Measurements from ENCODE around the gene SLC16A6. TPM values are rescaled to one million over a fixed set of nuclear protein-coding genes. Genes with fewer than 3 reads are reported as not detected.

SLC16A6 gene
- total RNA-seq, 1 experiment from 2014 or later, result 0.22 TPM

GRCh38 chr17:68302666-68303065 is 11.7 kb upstream of the SLC16A6 start (continued):
- TF ChIP-seq CTCF (IDR thresholded peaks at IDR 0.05), result no peak

GRCh38 chr17:68302066-68302564 is 11.2 kb upstream of the SLC16A6 start:
- TF ChIP-seq CREB1 (CRISPR knock-in tag; IDR thresholded peaks at IDR 0.05) (no peak), MAX (CRISPR knock-in tag; IDR thresholded peaks at IDR 0.05) (no peak)
- TF ChIP-seq, protein P1, sequence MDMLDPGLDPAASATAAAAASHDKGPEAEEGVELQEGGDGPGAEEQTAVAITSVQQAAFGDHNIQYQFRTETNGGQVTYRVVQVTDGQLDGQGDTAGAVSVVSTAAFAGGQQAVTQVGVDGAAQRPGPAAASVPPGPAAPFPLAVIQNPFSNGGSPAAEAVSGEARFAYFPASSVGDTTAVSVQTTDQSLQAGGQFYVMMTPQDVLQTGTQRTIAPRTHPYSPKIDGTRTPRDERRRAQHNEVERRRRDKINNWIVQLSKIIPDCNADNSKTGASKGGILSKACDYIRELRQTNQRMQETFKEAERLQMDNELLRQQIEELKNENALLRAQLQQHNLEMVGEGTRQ (CRISPR knock-in tag; IDR thresholded peaks at IDR 0.05), result peak; percentile 28
- TF ChIP-seq, protein P2, sequence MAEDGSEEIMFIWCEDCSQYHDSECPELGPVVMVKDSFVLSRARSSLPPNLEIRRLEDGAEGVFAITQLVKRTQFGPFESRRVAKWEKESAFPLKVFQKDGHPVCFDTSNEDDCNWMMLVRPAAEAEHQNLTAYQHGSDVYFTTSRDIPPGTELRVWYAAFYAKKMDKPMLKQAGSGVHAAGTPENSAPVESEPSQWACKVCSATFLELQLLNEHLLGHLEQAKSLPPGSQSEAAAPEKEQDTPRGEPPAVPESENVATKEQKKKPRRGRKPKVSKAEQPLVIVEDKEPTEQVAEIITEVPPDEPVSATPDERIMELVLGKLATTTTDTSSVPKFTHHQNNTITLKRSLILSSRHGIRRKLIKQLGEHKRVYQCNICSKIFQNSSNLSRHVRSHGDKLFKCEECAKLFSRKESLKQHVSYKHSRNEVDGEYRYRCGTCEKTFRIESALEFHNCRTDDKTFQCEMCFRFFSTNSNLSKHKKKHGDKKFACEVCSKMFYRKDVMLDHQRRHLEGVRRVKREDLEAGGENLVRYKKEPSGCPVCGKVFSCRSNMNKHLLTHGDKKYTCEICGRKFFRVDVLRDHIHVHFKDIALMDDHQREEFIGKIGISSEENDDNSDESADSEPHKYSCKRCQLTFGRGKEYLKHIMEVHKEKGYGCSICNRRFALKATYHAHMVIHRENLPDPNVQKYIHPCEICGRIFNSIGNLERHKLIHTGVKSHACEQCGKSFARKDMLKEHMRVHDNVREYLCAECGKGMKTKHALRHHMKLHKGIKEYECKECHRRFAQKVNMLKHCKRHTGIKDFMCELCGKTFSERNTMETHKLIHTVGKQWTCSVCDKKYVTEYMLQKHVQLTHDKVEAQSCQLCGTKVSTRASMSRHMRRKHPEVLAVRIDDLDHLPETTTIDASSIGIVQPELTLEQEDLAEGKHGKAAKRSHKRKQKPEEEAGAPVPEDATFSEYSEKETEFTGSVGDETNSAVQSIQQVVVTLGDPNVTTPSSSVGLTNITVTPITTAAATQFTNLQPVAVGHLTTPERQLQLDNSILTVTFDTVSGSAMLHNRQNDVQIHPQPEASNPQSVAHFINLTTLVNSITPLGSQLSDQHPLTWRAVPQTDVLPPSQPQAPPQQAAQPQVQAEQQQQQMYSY (CRISPR knock-in tag; IDR thresholded peaks at IDR 0.05), result no peak
- Mint-ChIP-seq H3K4me3 (peak overlapping the region; percentile 1; the same call in 1 of the 2 replicates), H3K36me3 (no peaks in the 10 kb centered on the region; the same call in 1 of the 2 replicates), H3K27ac (peak overlapping the region; percentile 54), H3K27me3 (ENCODE audit: low read depth) (no peaks in the 10 kb centered on the region), H3K4me1 (peaks cover 19% of the 10 kb centered on the region), H3K9me3 (peaks cover 11% of the 10 kb centered on the region)
- peak; percentile 43 for ATAC-seq
- CTCF ChIA-PET, result interaction anchor here (1.0 to 1.1 kb wide), 2 partner anchors 39 to 97 kb away, joined by 4 to 5 read pairs; no protein-coding TSS in a partner anchor
- POLR2A ChIA-PET, result interaction anchor here (1.1 kb wide), 1 partner anchor 11 kb away, joined by 3 read pairs; the partner anchor contains the start of genes ARSG and SLC16A6
- DNase-seq (ENCODE audit: low spot score), result no peak

DNA sequence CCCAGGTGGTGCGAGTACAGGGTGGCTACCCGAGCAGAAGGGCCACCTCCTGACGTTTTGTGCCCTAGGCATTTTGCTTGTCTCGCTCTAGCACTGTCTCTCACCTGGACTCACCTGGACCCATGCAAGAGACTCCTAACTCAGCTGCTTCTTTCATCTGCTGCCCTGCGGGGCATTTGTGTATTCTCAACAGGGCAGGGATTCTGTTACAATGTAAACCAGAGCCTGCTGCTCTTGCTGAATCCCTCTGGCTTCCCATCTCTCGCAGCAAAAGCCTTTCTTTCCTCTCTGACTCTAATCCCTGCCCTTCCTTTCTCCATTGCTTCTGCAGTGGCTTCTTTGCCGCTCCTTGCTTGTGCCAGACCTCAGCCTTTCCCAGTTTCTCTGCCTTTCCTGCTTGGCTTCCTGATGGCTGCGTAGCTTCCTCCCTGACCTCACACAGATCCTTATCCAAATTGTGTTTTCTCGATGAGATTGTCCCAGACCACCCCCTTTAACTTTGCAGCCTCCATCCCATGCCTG is 10.6 kb upstream of the SLC16A6 start:
- peak overlapping the region; percentile 54 for H3K27ac Mint-ChIP-seq
- H3K36me3 Mint-ChIP-seq, result no peaks in the 10 kb centered on the region
- CTCF ChIA-PET, result interaction anchor here (1.0 to 1.8 kb wide), 3 partner anchors 39 to 97 kb away, joined by 4 to 5 read pairs (median 5); no protein-coding TSS in a partner anchor
- peak overlapping the region; percentile 1; the same call in 1 of the 2 replicates for H3K4me3 Mint-ChIP-seq
- peaks cover 11% of the 10 kb centered on the region for H3K9me3 Mint-ChIP-seq
- peak; percentile 22 for DNase-seq (ENCODE audit: low spot score)
- H3K4me1 Mint-ChIP-seq, result peaks cover 25% of the 10 kb centered on the region
- H3K27me3 Mint-ChIP-seq (ENCODE audit: low read depth), result no peaks in the 10 kb centered on the region
- POLR2A ChIA-PET, result interaction anchor here (0.6 to 1.1 kb wide), 2 partner anchors 9 to 10 kb away, joined by 3 to 6 read pairs; partner anchors contain the start of genes ARSG and SLC16A6
- peak; percentile 88 for ATAC-seq
- TF ChIP-seq HMGA2 (CRISPR knock-in tag; IDR thresholded peaks at IDR 0.05) (no peak), ZMAT4 (CRISPR knock-in tag; IDR thresholded peaks at IDR 0.05) (no peak), GTF2I (CRISPR knock-in tag; conservative IDR thresholded peaks at IDR 0.05) (no peak), MAX (CRISPR knock-in tag; IDR thresholded peaks at IDR 0.05) (no peak), NFATC4 (CRISPR knock-in tag; IDR thresholded peaks at IDR 0.05) (no peak), ELF4 (CRISPR knock-in tag; IDR thresholded peaks at IDR 0.05; ENCODE audit: low read depth) (no peak), AR (CRISPR knock-in tag; IDR thresholded peaks at IDR 0.05) (no peak), CREM (CRISPR knock-in tag; IDR thresholded peaks at IDR 0.05) (no peak), MXD4 (CRISPR knock-in tag; IDR thresholded peaks at IDR 0.05; ENCODE audit: borderline replicate concordance) (no peak), MLX (CRISPR knock-in tag; IDR thresholded peaks at IDR 0.05) (no peak)
- TF ChIP-seq, protein P3, sequence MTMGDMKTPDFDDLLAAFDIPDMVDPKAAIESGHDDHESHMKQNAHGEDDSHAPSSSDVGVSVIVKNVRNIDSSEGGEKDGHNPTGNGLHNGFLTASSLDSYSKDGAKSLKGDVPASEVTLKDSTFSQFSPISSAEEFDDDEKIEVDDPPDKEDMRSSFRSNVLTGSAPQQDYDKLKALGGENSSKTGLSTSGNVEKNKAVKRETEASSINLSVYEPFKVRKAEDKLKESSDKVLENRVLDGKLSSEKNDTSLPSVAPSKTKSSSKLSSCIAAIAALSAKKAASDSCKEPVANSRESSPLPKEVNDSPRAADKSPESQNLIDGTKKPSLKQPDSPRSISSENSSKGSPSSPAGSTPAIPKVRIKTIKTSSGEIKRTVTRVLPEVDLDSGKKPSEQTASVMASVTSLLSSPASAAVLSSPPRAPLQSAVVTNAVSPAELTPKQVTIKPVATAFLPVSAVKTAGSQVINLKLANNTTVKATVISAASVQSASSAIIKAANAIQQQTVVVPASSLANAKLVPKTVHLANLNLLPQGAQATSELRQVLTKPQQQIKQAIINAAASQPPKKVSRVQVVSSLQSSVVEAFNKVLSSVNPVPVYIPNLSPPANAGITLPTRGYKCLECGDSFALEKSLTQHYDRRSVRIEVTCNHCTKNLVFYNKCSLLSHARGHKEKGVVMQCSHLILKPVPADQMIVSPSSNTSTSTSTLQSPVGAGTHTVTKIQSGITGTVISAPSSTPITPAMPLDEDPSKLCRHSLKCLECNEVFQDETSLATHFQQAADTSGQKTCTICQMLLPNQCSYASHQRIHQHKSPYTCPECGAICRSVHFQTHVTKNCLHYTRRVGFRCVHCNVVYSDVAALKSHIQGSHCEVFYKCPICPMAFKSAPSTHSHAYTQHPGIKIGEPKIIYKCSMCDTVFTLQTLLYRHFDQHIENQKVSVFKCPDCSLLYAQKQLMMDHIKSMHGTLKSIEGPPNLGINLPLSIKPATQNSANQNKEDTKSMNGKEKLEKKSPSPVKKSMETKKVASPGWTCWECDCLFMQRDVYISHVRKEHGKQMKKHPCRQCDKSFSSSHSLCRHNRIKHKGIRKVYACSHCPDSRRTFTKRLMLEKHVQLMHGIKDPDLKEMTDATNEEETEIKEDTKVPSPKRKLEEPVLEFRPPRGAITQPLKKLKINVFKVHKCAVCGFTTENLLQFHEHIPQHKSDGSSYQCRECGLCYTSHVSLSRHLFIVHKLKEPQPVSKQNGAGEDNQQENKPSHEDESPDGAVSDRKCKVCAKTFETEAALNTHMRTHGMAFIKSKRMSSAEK (CRISPR knock-in tag; IDR thresholded peaks at IDR 0.05; ENCODE audit: borderline replicate concordance), result no peak
